ENCODE measurements around the gene PAMR1. TPM values are rescaled to one million over a fixed set of nuclear protein-coding genes. Genes with fewer than 3 reads are reported as not detected.

The PAMR1 gene
- total RNA-seq, 4 donors from 2014 or later: 2.6 to 15.6 (median 6.0) TPM

- no peak for TF ChIP-seq CTCF (IDR thresholded peaks at IDR 0.05; ENCODE audit: low read depth)
Measured at GRCh38 chr11:35515224-35515623, 10.2 kb downstream of the PAMR1 start.

GRCh38 chr11:35514481-35514880 is 10.9 kb downstream of the PAMR1 start:
- TF ChIP-seq CTCF (IDR thresholded peaks at IDR 0.05; ENCODE audit: low read depth): no peak

GRCh38 chr11:35511666-35512065 is 13.8 kb downstream of the PAMR1 start:
- TF ChIP-seq CTCF (IDR thresholded peaks at IDR 0.05; ENCODE audit: low read depth): no peak

- no peak for TF ChIP-seq CTCF (IDR thresholded peaks at IDR 0.05; ENCODE audit: low read depth)
Measured at GRCh38 chr11:35507688-35508087, 17.7 kb downstream of the PAMR1 start.

GRCh38 chr11:35501776-35502175 is 23.6 kb downstream of the PAMR1 start:
- no peak for TF ChIP-seq CTCF (IDR thresholded peaks at IDR 0.05; ENCODE audit: low read depth)

- TF ChIP-seq CTCF (IDR thresholded peaks at IDR 0.05; ENCODE audit: low read depth): no peak
Measured at GRCh38 chr11:35500744-35501143, 24.7 kb downstream of the PAMR1 start.

GRCh38 chr11:35496416-35496815 is 29.0 kb downstream of the PAMR1 start:
- no peak for TF ChIP-seq CTCF (IDR thresholded peaks at IDR 0.05; ENCODE audit: low read depth)
